ENCODE data around the gene ASTN2. TPM values are rescaled to one million over a fixed set of nuclear protein-coding genes. Genes with fewer than 3 reads are reported as not detected.

Gene ASTN2
- total and polyA plus RNA-seq, 4 donors: 0.57 to 2.9 (median 1.4) TPM

DNA sequence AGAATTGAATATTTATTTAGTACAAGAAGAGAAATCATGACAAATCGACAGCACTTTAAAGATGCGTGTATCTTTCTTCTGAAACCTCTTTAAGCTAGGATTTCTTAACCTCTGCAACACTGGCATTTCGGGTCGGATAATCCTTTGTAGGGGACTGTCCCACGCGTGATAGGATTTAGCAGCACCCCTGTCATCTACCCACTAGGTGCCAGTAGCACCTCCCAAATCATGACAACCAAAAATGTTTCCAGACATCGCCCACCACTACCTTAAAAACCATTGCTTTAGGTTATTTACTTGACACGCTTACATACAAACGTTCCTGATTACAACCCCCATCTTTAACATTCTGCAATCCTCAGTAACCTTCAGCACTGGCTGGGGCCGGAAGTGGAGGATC lies 504.7 kb downstream of the ASTN2 start:
- H3K27me3 ChIP-seq (ENCODE audit: control insufficient read depth in 4 of 4, insufficient read depth in 4 of 4, low read length in 3 of 4): no peaks in the 10 kb centered on the region
- no peak overlapping the region for H3K9ac ChIP-seq (ENCODE audit: low read depth in 1 of 2, low read length in 2 of 2)
- no peak for DNase-seq (ENCODE audit: low spot score)
- no peak overlapping the region for H3K4me3 ChIP-seq (ENCODE audit: low read depth in 1 of 3, low read length in 3 of 3)
- no peaks in the 10 kb centered on the region for H3K9me3 ChIP-seq (ENCODE audit: control insufficient read depth in 4 of 4, low read length in 3 of 4)
- TF ChIP-seq RAD21 (IDR thresholded peaks at IDR 0.05) (no peak), SP1 (IDR thresholded peaks at IDR 0.05) (no peak), EGR1 (IDR thresholded peaks at IDR 0.05; ENCODE audit: low read depth in 2 of 2) (no peak), TAF1 (conservative IDR thresholded peaks at IDR 0.05) (no peak), JUND (IDR thresholded peaks at IDR 0.05) (no peak)
- TF ChIP-seq, protein P1, sequence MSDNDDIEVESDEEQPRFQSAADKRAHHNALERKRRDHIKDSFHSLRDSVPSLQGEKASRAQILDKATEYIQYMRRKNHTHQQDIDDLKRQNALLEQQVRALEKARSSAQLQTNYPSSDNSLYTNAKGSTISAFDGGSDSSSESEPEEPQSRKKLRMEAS (IDR thresholded peaks at IDR 0.05): no peak
- no peak overlapping the region for H3K27ac ChIP-seq (ENCODE audit: low read depth in 1 of 2, low read length in 2 of 2)
- no peaks in the 10 kb centered on the region for H3K36me3 ChIP-seq (ENCODE audit: control insufficient read depth in 4 of 4, insufficient read depth in 3 of 4, low read depth in 1 of 4, low read length in 3 of 4)
- 66% methylated on average over 10 of the region's 10 CpGs for WGBS
- H3K4me1 ChIP-seq (ENCODE audit: control insufficient read depth in 4 of 4, insufficient read depth in 4 of 4, low read length in 3 of 4): no peaks in the 10 kb centered on the region

DNA sequence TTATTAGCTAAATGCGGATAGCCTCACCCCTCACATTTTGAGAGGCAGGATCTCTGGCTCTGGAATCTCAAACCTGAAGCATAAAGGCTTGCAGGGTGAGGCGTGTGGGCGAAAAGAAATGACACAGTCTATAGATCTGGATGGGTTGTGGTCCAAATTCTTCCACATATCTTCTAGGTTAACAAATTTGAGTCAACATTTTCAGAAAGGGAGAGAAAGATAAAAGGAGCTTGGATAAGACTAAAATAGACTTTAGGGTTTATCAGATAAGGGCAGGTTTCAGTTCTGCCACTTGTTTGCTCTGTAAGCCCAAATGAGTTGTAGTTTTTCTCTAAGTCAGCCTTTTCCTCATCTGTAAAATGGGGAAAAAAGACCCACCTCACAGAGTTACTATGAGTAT lies 506.9 kb downstream of the ASTN2 start:
- WGBS: 70% methylated on average over 3 of the region's 3 CpGs
- Histone ChIP-seq H3K36me3 (ENCODE audit: control insufficient read depth in 4 of 4, insufficient read depth in 3 of 4, low read depth in 1 of 4, low read length in 3 of 4) (no peaks in the 10 kb centered on the region), H3K4me1 (ENCODE audit: control insufficient read depth in 4 of 4, insufficient read depth in 4 of 4, low read length in 3 of 4) (no peaks in the 10 kb centered on the region), H3K9ac (ENCODE audit: low read depth in 1 of 2, low read length in 2 of 2) (no peak overlapping the region), H3K4me3 (ENCODE audit: low read depth in 1 of 3, low read length in 3 of 3) (no peak overlapping the region), H3K27me3 (ENCODE audit: control insufficient read depth in 4 of 4, insufficient read depth in 4 of 4, low read length in 3 of 4) (no peaks in the 10 kb centered on the region), H3K27ac (ENCODE audit: low read depth in 1 of 2, low read length in 2 of 2) (no peak overlapping the region), H3K9me3 (ENCODE audit: control insufficient read depth in 4 of 4, low read length in 3 of 4) (no peaks in the 10 kb centered on the region)
- DNase-seq (ENCODE audit: low spot score): no peak
- TF ChIP-seq SP1 (IDR thresholded peaks at IDR 0.05) (no peak), ATF3 (IDR thresholded peaks at IDR 0.05) (no peak), REST (IDR thresholded peaks at IDR 0.05) (no peak), JUND (IDR thresholded peaks at IDR 0.05) (no peak), TAF1 (conservative IDR thresholded peaks at IDR 0.05) (no peak), GABPA (IDR thresholded peaks at IDR 0.05 in 1 of 2, conservative IDR thresholded peaks at IDR 0.05 in 1 of 2) (no peak), FOXA1 (IDR thresholded peaks at IDR 0.05) (no peak), RAD21 (IDR thresholded peaks at IDR 0.05) (no peak), HNF4A (conservative IDR thresholded peaks at IDR 0.05) (no peak), HNF4G (IDR thresholded peaks at IDR 0.05) (no peak), CTCF (IDR thresholded peaks at IDR 0.05; ENCODE audit: low read depth, low read length, missing input control) (no peak), NR2F2 (IDR thresholded peaks at IDR 0.05) (no peak), RXRA (IDR thresholded peaks at IDR 0.05) (no peak)
- TF ChIP-seq, protein P2, sequence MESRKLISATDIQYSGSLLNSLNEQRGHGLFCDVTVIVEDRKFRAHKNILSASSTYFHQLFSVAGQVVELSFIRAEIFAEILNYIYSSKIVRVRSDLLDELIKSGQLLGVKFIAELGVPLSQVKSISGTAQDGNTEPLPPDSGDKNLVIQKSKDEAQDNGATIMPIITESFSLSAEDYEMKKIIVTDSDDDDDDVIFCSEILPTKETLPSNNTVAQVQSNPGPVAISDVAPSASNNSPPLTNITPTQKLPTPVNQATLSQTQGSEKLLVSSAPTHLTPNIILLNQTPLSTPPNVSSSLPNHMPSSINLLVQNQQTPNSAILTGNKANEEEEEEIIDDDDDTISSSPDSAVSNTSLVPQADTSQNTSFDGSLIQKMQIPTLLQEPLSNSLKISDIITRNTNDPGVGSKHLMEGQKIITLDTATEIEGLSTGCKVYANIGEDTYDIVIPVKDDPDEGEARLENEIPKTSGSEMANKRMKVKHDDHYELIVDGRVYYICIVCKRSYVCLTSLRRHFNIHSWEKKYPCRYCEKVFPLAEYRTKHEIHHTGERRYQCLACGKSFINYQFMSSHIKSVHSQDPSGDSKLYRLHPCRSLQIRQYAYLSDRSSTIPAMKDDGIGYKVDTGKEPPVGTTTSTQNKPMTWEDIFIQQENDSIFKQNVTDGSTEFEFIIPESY (IDR thresholded peaks at IDR 0.05): no peak
- TF ChIP-seq, protein P1 (IDR thresholded peaks at IDR 0.05): no peak

All from liver (tissue), 9 donors.